Measurements from ENCODE around the gene DPP3.

GRCh38 chr11:66550887-66551286 lies 70.7 kb downstream of the DPP3 start:
- TF ChIP-seq, protein P1, sequence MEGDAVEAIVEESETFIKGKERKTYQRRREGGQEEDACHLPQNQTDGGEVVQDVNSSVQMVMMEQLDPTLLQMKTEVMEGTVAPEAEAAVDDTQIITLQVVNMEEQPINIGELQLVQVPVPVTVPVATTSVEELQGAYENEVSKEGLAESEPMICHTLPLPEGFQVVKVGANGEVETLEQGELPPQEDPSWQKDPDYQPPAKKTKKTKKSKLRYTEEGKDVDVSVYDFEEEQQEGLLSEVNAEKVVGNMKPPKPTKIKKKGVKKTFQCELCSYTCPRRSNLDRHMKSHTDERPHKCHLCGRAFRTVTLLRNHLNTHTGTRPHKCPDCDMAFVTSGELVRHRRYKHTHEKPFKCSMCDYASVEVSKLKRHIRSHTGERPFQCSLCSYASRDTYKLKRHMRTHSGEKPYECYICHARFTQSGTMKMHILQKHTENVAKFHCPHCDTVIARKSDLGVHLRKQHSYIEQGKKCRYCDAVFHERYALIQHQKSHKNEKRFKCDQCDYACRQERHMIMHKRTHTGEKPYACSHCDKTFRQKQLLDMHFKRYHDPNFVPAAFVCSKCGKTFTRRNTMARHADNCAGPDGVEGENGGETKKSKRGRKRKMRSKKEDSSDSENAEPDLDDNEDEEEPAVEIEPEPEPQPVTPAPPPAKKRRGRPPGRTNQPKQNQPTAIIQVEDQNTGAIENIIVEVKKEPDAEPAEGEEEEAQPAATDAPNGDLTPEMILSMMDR (IDR thresholded peaks at IDR 0.05; ENCODE audit: low read depth, low read length, missing input control) = no peak
- TF ChIP-seq MAX (IDR thresholded peaks at IDR 0.05) (no peak), HNF4G (IDR thresholded peaks at IDR 0.05) (no peak), FOXA1 (IDR thresholded peaks at IDR 0.05) (no peak), GABPA (IDR thresholded peaks at IDR 0.05 in 1 of 2, conservative IDR thresholded peaks at IDR 0.05 in 1 of 2) (no peak), RAD21 (IDR thresholded peaks at IDR 0.05) (no peak), TAF1 (conservative IDR thresholded peaks at IDR 0.05) (no peak), RXRA (IDR thresholded peaks at IDR 0.05) (no peak), NR2F2 (IDR thresholded peaks at IDR 0.05) (no peak), REST (IDR thresholded peaks at IDR 0.05) (no peak)
- TF ChIP-seq, protein P2, sequence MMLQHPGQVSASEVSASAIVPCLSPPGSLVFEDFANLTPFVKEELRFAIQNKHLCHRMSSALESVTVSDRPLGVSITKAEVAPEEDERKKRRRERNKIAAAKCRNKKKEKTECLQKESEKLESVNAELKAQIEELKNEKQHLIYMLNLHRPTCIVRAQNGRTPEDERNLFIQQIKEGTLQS (IDR thresholded peaks at IDR 0.05) = no peak
